NCI-H1417 (cell line): ENCODE measurements around the gene NDEL1.
"Not testable (repeated sequence)": the region's sequence is repeated elsewhere in the genome, so short reads cannot be mapped to it uniquely, and the experiment has no call there.

Experiments
- DNase-seq, 3 experiments: peaks; one replicate each; lab custom pipeline; 2025; lab: John Stamatoyannopoulos, UW

Gene NDEL1

GRCh38 chr17:8435245-8436168 lies at the start of gene NDEL1:
Gene NDEL1, plus strand, starts transcription at chr17:8435884. Its CDS starts 8,388 bp downstream, at chr17:8444272.
- DNase-seq: peak; percentile 89 to 94 (median 89)

DNA sequence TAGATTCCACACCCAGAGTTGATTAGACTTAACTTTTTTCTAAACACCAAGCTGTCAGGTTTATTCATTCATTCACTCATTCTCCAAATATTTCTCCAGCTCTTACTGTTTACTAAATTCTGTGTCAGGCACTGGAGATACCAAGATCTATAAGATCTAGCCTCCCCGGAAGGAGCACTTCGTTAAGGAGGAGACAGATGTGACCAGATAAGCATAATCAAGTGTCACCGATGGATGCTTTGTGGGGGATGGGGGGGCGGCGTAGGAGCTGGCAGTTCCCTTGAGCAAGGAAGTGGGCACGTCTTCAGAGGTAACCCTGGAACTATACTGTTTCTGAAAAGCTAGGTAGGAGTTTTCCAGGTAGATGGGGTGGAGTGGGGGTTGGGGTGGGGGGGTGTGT lies 48.8 kb upstream of the NDEL1 start:
- DNase-seq: no peak

DNA sequence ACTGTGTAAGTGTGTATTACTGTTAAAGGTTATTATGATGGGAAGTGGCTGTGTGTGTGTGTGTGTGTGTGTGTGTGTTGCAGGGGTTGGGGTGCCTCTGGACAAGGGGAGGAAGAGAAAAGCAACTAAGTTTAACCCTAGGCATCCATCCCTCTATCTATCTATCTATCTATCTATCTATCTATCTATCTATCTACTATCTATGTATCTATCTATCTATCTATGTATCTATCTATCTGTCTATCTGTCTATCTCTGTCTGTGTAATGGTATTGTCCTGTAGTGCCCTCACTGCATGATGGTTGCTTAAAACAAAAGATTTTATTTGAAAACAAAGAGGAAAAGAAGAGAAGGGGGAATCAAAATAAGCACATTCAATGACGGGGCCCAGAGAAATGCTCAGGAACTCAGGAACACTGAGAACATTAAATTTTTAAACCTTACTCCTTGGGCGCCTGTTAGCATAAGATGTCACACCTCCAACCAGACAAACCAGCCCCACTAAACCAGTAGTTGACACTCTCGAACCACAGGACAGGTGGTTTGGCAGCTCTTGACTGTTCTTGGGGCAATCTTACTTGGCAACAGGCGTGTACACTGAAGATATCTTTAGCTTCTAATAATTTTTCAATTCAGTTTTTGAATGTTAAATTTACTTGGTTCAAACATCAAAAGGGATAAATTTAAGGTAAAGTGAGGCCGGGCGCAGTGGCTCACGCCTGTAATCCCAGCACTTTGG lies 47.6 kb upstream of the NDEL1 start:
- DNase-seq: no peak

- DNase-seq: no peak
Measured at GRCh38 chr17:8391711-8392110, 44.0 kb upstream of the NDEL1 start.

DNA sequence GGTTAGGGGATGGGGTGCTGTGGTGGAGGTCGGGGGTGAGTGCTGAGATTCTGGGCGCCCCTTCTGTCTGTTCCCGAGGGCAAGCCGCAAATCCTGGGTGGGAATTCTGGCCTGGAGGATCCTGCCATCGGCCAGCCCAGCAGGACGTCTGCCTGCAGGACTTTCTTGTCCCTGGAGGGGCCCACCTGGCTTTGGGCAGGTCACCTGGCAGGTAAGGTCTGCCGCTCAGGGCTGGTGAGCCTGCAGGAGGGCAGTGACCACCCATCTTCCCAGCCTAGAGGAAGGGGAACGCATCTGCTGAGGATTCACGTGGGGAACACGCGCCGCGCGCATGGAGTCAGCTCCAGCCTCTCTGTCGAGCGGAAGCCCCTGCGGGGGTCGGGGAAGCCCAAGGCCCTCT lies 43.4 kb upstream of the NDEL1 start:
- DNase-seq: no peak

GRCh38 chr17:8392674-8393469 lies 42.8 kb upstream of the NDEL1 start:
- no peak for DNase-seq

GRCh38 chr17:8393470-8394231 lies 42.0 kb upstream of the NDEL1 start:
- DNase-seq: peak in 1 of 3 experiments; percentile 1

DNA sequence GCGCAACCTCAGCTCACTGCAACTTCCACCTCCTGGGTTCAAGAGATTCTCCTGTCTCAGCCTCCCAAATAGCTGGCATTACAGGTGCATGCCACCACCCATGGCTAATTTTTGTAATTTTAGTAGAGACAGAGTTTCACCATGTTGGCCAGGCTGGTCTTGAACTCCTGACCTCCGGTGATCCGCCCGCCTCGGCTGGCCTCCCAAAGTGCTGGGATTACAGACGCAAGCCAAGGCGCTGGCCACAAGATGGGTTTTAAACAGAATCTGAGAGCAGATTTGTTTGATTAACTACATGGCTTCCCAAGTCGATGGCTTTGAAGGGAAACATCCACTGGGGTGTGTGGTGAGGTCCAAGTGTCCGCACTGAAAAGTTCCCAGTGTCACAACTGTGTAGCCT lies 41.2 kb upstream of the NDEL1 start:
- DNase-seq: not testable (repeated sequence)

GRCh38 chr17:8397636-8398035 lies 38.0 kb upstream of the NDEL1 start, which contains the start of gene RNF222:
Gene RNF222, minus strand, starts transcription at chr17:8397827. Its CDS starts 4,366 bp downstream, at chr17:8393461.
- peak in 2 of 3 experiments; percentile 15 to 23 for DNase-seq

- DNase-seq: no peak
Measured at GRCh38 chr17:8398980-8399379, 36.7 kb upstream of the NDEL1 start.

- no peak for DNase-seq
Measured at GRCh38 chr17:8401107-8401506, 34.6 kb upstream of the NDEL1 start.

DNA sequence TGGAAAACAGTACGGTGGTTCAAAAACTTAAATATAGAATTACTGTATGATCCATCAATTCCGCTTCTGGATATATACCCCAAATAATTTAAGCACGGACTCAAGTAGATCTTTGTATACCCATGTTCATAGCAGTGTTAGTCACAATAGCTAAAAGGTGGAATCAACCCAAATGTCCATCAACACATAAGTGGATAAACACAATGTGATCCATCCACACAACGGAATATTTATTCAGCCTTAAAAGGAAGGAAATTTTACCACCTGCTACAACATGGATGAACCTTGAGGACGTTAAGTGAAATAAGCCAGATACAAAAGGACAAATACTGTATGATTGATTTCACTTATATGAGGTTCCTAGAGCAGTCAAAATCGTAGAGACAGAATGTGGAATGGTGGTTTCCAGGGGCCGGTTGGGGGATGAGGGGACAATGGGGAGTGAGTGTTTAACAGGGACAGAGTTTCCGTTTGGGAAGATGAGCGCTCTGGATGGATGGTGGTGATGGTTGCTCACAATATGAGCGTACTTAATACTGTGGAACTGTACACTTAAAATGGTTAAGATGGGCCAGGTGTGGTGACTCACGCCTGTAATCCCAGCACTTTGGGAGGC lies 32.7 kb upstream of the NDEL1 start:
- DNase-seq: no peak

DNA sequence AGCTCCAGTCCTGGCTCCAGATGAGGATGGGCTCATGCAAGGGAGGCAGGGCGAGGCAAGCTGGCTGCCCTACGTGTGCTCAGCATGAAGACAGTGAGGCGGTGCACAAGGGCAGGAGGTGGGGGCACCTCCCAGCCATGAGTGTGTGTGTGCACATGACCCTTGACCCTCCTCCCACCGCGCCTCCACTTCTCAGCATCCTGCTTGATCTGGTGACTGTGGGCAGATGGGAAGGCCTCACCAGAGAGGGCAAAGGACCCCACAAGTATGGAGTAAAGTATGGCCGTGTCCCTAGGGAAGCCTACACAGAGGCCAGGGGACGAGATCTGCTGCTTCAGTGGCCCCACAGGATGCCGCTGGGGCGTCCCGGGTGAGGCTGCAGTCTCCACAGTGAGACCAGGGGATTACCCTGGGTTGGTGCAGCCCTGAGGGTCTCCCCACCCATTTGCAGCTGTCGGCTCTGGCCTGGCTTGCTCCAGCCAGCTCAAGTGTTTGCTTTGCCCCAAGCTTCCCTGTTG lies 30.1 kb upstream of the NDEL1 start:
- no peak for DNase-seq

DNA sequence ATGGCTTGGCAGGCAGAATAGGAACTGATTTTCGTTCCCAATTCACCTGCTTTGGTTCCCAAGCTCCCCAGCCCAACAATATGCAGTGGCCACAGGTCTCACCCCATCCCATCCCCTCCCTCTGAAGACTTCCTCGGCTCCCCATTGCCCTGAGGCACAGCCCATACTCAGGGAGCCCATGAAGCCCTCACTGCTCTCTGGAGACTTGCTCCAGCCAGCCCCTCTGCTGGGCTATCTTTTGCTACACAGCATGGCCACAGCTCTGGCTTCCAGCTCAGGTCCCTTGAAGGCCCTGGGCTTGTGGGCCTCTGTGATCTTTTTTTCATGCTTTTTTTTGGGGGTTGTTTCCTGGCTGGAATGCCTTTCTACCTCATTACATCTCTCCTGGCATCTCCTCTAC lies 29.5 kb upstream of the NDEL1 start:
- DNase-seq: no peak

- no peak for DNase-seq
Measured at GRCh38 chr17:8408371-8408770, 27.3 kb upstream of the NDEL1 start.

GRCh38 chr17:8409966-8410882 lies 25.5 kb upstream of the NDEL1 start:
- DNase-seq: peak; percentile 65 to 88 (median 83)

DNA sequence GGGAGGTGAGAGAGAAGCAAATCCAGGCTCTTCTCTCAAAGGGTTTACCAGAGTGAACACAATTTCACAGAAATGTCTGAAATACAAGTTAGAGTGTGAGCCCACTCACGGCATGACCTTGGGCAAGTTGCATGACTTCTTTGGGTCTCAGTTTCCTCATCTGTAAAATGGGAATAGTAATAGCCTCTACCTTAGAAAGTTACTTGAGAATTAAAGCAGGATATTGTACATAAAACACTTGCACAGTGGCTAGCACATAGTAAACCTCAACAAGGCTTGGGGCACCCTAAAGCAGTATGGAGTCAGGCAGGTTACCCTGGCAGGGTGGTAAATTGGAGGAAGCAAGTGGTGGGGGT lies 24.8 kb upstream of the NDEL1 start:
- no peak for DNase-seq

- no peak for DNase-seq
Measured at GRCh38 chr17:8412089-8412488, 23.6 kb upstream of the NDEL1 start.

DNA sequence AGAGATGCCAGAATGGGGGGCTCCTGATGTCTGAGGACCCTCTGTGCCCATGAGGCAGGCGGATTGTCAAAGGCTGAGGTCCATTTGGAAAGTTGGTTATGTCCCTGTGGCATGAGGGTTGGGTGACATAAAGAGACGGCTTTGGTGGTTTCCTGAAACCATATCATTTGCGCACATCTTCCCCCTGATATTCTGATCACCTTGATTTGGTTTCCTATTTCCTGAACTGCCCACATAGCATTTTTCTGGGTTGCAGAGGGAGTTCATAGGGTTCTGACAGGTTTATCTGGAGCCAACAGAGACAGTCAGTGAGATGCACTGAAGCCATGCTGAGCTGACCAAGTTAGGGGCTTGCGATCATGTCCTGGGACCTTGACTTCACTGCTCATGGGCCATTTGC lies 22.4 kb upstream of the NDEL1 start:
- no peak for DNase-seq

- DNase-seq: no peak
Measured at GRCh38 chr17:8413938-8414337, 21.7 kb upstream of the NDEL1 start.
